Loucy (cell line): ENCODE measurements around the gene ZNF407.
A peak's percentile ranks its signal among the peaks of the same experiment; 100 is the strongest.

Source experiments
- H2AFZ ChIP-seq: fragments of 200-600 bp; sonication (generic); 2 replicates; pipeline ENCODE4 v1.6.0; 2016; ENCODE audit warnings: antibody characterized with exemption, mild to moderate bottlenecking, low read length, moderate library complexity
- H3F3A ChIP-seq: fragments of 200-600 bp; 2 replicates; pipeline ENCODE4 v1.6.0; 2016; ENCODE audit warnings: antibody characterized with exemption, low read depth, mild to moderate bottlenecking
- H3K27me3 ChIP-seq: fragments of 200-600 bp; sonication (generic); 2 replicates; pipeline ENCODE4 v1.6.1; 2014; ENCODE audit warnings: low read length, mild to moderate bottlenecking; ENCODE audit not compliant: insufficient read depth, poor library complexity, severe bottlenecking
- H3K36me3 ChIP-seq: fragments of 200-600 bp; sonication (generic); 2 replicates; pipeline ENCODE4 v1.6.1; 2016; ENCODE audit warnings: low read length; ENCODE audit not compliant: insufficient read depth
- H3K4me1 ChIP-seq: fragments of 200-600 bp; sonication (generic); 2 replicates; pipeline ENCODE4 v1.5.1; 2014; ENCODE audit warnings: low read length, mild to moderate bottlenecking; ENCODE audit not compliant: insufficient read depth, poor library complexity, severe bottlenecking
- H3K4me2 ChIP-seq: fragments of 200-600 bp; sonication (generic); 2 replicates; pipeline ENCODE4 v1.6.0; 2014; ENCODE audit warnings: antibody characterized with exemption, low read length, low read depth, mild to moderate bottlenecking; ENCODE audit not compliant: poor library complexity, severe bottlenecking
- H3K4me3 ChIP-seq: fragments of 200-600 bp; sonication (generic); 2 replicates; pipeline ENCODE4 v1.5.1; 2014; ENCODE audit warnings: low read length, mild to moderate bottlenecking, mixed read lengths; ENCODE audit not compliant: poor library complexity, severe bottlenecking
- H3K79me2 ChIP-seq: fragments of 200-600 bp; sonication (generic); 2 replicates; pipeline ENCODE4 v1.6.1; 2014; ENCODE audit warnings: low read length; ENCODE audit not compliant: insufficient read depth
- H3K9ac ChIP-seq: fragments of 200-600 bp; sonication (generic); 2 replicates; pipeline ENCODE4 v1.6.0; 2014; ENCODE audit warnings: mild to moderate bottlenecking, low read depth, low read length, moderate library complexity; ENCODE audit not compliant: poor library complexity, severe bottlenecking
- H3K9me2 ChIP-seq: fragments of 200-600 bp; sonication (generic); replicated peaks from 2 replicates; pipeline ENCODE4 v1.6.1; 2016; ENCODE audit warnings: low read depth, low read length, mixed read lengths
- H3K9me3 ChIP-seq: fragments of 200-600 bp; sonication (generic); 2 replicates; pipeline ENCODE4 v1.6.1; 2014; ENCODE audit warnings: mild to moderate bottlenecking, antibody characterized with exemption, low read length, low read depth; ENCODE audit not compliant: insufficient read depth
- H4K20me1 ChIP-seq: fragments of 200-600 bp; sonication (generic); 2 replicates; pipeline ENCODE4 v1.6.0; 2014; ENCODE audit warnings: antibody characterized with exemption, low read length, mild to moderate bottlenecking; ENCODE audit not compliant: insufficient read depth, poor library complexity, severe bottlenecking
- CTCF ChIP-seq: fragments of 200-600 bp; sonication (generic); conservative IDR thresholded peaks from 2 replicates; pipeline ENCODE4 v1.5.1; 2014; ENCODE audit warnings: mild to moderate bottlenecking, antibody characterized with exemption, low read length
- EZH2phosphoT487 ChIP-seq: fragments of 200-600 bp; IDR thresholded peaks from 2 replicates; pipeline ENCODE4 v1.6.1; 2018; ENCODE audit warnings: antibody characterized with exemption, mild to moderate bottlenecking, moderate library complexity, borderline replicate concordance

ZNF407 gene

GRCh38 chr18:74622072-74622471 lies 24.4 kb downstream of the ZNF407 start:
- no peak overlapping the region for H3K9ac ChIP-seq
- no peak overlapping the region for H2AFZ ChIP-seq
- no peaks in the 10 kb centered on the region for H3K36me3 ChIP-seq
- no peaks in the 10 kb centered on the region for H3K9me3 ChIP-seq
- no peak overlapping the region for H3K4me3 ChIP-seq
- H3K27me3 ChIP-seq, result no peaks in the 10 kb centered on the region
- no peak overlapping the region for H3K4me2 ChIP-seq
- peaks cover 14% of the 10 kb centered on the region for H3K79me2 ChIP-seq
- H3K4me1 ChIP-seq, result peaks cover 14% of the 10 kb centered on the region
- no peaks in the 10 kb centered on the region for H3K9me2 ChIP-seq
- no peak for TF ChIP-seq CTCF
- TF ChIP-seq EZH2phosphoT487, result no peak
- no peaks in the 10 kb centered on the region for H4K20me1 ChIP-seq
- H3F3A ChIP-seq, result no peaks in the 10 kb centered on the region

GRCh38 chr18:74623047-74623816 lies 25.6 kb downstream of the ZNF407 start:
- Histone ChIP-seq H3F3A (no peaks in the 10 kb centered on the region), H3K9me2 (no peaks in the 10 kb centered on the region), H3K4me2 (no peak overlapping the region), H3K79me2 (peaks cover 14% of the 10 kb centered on the region), H3K9ac (no peak overlapping the region), H2AFZ (no peak overlapping the region), H3K4me1 (peaks cover 14% of the 10 kb centered on the region), H3K9me3 (no peaks in the 10 kb centered on the region), H3K27me3 (no peaks in the 10 kb centered on the region), H3K36me3 (no peaks in the 10 kb centered on the region), H4K20me1 (no peaks in the 10 kb centered on the region), H3K4me3 (no peak overlapping the region)
- TF ChIP-seq EZH2phosphoT487 (no peak), CTCF (peak; percentile 64)

- Histone ChIP-seq H3F3A (no peaks in the 10 kb centered on the region), H3K4me3 (no peak overlapping the region), H4K20me1 (no peaks in the 10 kb centered on the region), H3K4me2 (no peak overlapping the region), H3K36me3 (no peaks in the 10 kb centered on the region), H3K9ac (no peak overlapping the region), H3K9me2 (no peaks in the 10 kb centered on the region), H3K79me2 (peaks cover 14% of the 10 kb centered on the region), H3K4me1 (peaks cover 14% of the 10 kb centered on the region), H3K9me3 (no peaks in the 10 kb centered on the region), H2AFZ (no peak overlapping the region), H3K27me3 (no peaks in the 10 kb centered on the region)
- no peak for TF ChIP-seq CTCF
- TF ChIP-seq EZH2phosphoT487, result no peak
Measured at GRCh38 chr18:74624466-74624865, 26.8 kb downstream of the ZNF407 start.
